GM19397 (cell line): Measurements from ENCODE around the gene LMNTD1.
"Not testable (repeated sequence)": the region's sequence is repeated elsewhere in the genome, so short reads cannot be mapped to it uniquely, and the experiment has no call there.

Source experiments
- ATAC-seq: cut with Tn5 transposase; IDR thresholded peaks from one replicate; pipeline ENCODE4 v1.9.1; 2021; ENCODE audit warnings: mild to moderate bottlenecking, moderate library complexity; ENCODE audit not compliant: unreplicated experiment

The LMNTD1 gene

GRCh38 chr12:25553098-25553497, at the start of gene LMNTD1:
Gene LMNTD1 (minus strand): TSS chr12:25553283. CDS start chr12:25552959, 324 bp downstream.
- ATAC-seq, result no peak

GRCh38 chr12:25598956-25599355, 45.9 kb upstream of the LMNTD1 start:
- no peak for ATAC-seq

- not testable (repeated sequence) for ATAC-seq
Measured at GRCh38 chr12:25595496-25595895, 42.4 kb upstream of the LMNTD1 start.

- ATAC-seq, result no peak
Measured at GRCh38 chr12:25594376-25594775, 41.3 kb upstream of the LMNTD1 start.

- ATAC-seq, result no peak
Measured at GRCh38 chr12:25592725-25593495, 39.8 kb upstream of the LMNTD1 start.

GRCh38 chr12:25591144-25591543, 38.1 kb upstream of the LMNTD1 start:
- no peak for ATAC-seq

GRCh38 chr12:25590011-25590721, 37.1 kb upstream of the LMNTD1 start:
- no peak for ATAC-seq

GRCh38 chr12:25587346-25587745, 34.3 kb upstream of the LMNTD1 start:
- ATAC-seq, result no peak

GRCh38 chr12:25585662-25586061, 32.6 kb upstream of the LMNTD1 start:
- ATAC-seq, result no peak

GRCh38 chr12:25585021-25585523, 32.0 kb upstream of the LMNTD1 start:
- no peak for ATAC-seq

- no peak for ATAC-seq
Measured at GRCh38 chr12:25584596-25584995, 31.5 kb upstream of the LMNTD1 start.

- no peak for ATAC-seq
Measured at GRCh38 chr12:25583545-25583944, 30.5 kb upstream of the LMNTD1 start.

- ATAC-seq, result no peak
Measured at GRCh38 chr12:25581067-25581466, 28.0 kb upstream of the LMNTD1 start.

GRCh38 chr12:25578411-25579143, 25.5 kb upstream of the LMNTD1 start:
- no peak for ATAC-seq

- no peak for ATAC-seq
Measured at GRCh38 chr12:25574761-25575160, 21.7 kb upstream of the LMNTD1 start.

- no peak for ATAC-seq
Measured at GRCh38 chr12:25573346-25573745, 20.3 kb upstream of the LMNTD1 start.

GRCh38 chr12:25570418-25570817, 17.3 kb upstream of the LMNTD1 start:
- ATAC-seq, result no peak

- no peak for ATAC-seq
Measured at GRCh38 chr12:25566202-25566949, 13.3 kb upstream of the LMNTD1 start.

GRCh38 chr12:25558586-25558985, 5.5 kb upstream of the LMNTD1 start:
- no peak for ATAC-seq

- ATAC-seq, result no peak
Measured at GRCh38 chr12:25557830-25558436, 4.8 kb upstream of the LMNTD1 start.
